ENCODE results near the gene NHERF1.

The NHERF1 gene

DNA sequence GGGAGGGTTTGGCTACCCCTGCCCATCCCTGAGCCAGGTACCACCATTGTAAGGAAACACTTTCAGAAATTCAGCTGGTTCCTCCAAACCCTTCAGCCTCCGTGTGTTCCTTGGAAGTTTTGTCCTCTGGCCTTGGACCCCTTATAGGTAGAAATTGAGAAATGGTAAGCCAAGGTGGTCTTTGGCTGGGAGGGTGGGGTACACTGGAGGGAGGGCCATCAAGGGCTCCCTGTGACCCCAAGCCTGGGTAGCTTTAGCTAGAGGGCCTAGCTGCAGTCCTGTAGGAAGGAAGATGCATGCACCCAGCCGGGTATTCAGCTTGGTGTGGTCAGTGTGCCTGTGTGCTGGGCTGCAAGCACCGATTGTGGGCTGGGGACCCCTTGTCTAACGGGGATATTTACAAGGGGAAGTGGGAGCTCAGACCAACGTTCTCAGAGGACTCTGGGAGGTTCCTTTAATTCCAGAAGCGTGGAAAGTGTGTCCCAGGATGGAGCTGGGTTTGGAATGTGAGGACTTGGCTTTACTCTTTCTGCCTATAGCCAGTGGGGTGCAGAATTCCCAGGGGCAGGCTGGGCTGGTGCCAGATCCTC lies 20.9 kb downstream of the NHERF1 start:
- Histone ChIP-seq H3K79me2 (ENCODE audit: insufficient read depth, low read length) (no peaks in the 10 kb centered on the region), H3K9me2 (ENCODE audit: low read depth, low read length) (no peaks in the 10 kb centered on the region), H3K4me3 (ENCODE audit: low read depth, low read length, poor library complexity, severe bottlenecking) (no peak overlapping the region), H3K27me3 (ENCODE audit: insufficient read depth, low read length) (no peaks in the 10 kb centered on the region), H3K4me2 (ENCODE audit: low read length) (no peak overlapping the region), H4K20me1 (ENCODE audit: insufficient read depth, low read length) (no peaks in the 10 kb centered on the region), H3K36me3 (ENCODE audit: insufficient read depth, low read length) (peaks cover 55% of the 10 kb centered on the region), H3K27ac (ENCODE audit: low read depth, low read length, poor library complexity, severe bottlenecking) (no peak overlapping the region), H3F3A (ENCODE audit: insufficient read depth, low read length) (no peaks in the 10 kb centered on the region), H3K4me1 (ENCODE audit: insufficient read depth, low read length, severe bottlenecking) (no peaks in the 10 kb centered on the region), H3K9ac (ENCODE audit: low read length) (no peak overlapping the region), H2AFZ (ENCODE audit: low read length) (no peak overlapping the region), H3K9me3 (ENCODE audit: low read length) (no peaks in the 10 kb centered on the region)
- TF ChIP-seq EZH2 (IDR thresholded peaks at IDR 0.05; ENCODE audit: borderline replicate concordance, low read length) = no peak
- TF ChIP-seq CTCF (IDR thresholded peaks at IDR 0.05; ENCODE audit: low read length) = no peak

GRCh38 chr17:74769856-74770497 lies 21.5 kb downstream of the NHERF1 start:
- no peak overlapping the region for H3K27ac ChIP-seq (ENCODE audit: low read depth, low read length, poor library complexity, severe bottlenecking)
- H3K36me3 ChIP-seq (ENCODE audit: insufficient read depth, low read length) = peaks cover 55% of the 10 kb centered on the region
- no peak overlapping the region for H3K4me3 ChIP-seq (ENCODE audit: low read depth, low read length, poor library complexity, severe bottlenecking)
- H4K20me1 ChIP-seq (ENCODE audit: insufficient read depth, low read length) = no peaks in the 10 kb centered on the region
- H3K4me1 ChIP-seq (ENCODE audit: insufficient read depth, low read length, severe bottlenecking) = peaks cover 1% of the 10 kb centered on the region
- TF ChIP-seq EZH2 (IDR thresholded peaks at IDR 0.05; ENCODE audit: borderline replicate concordance, low read length) (no peak), CTCF (IDR thresholded peaks at IDR 0.05; ENCODE audit: low read length) (no peak)
- no peaks in the 10 kb centered on the region for H3K9me2 ChIP-seq (ENCODE audit: low read depth, low read length)
- no peaks in the 10 kb centered on the region for H3K27me3 ChIP-seq (ENCODE audit: insufficient read depth, low read length)
- H3K9me3 ChIP-seq (ENCODE audit: low read length) = no peaks in the 10 kb centered on the region
- no peaks in the 10 kb centered on the region for H3F3A ChIP-seq (ENCODE audit: insufficient read depth, low read length)
- no peak overlapping the region for H2AFZ ChIP-seq (ENCODE audit: low read length)
- 0 out of 2 replicates have a peak, but pooled peaks cover under 1% of the 10 kb centered on the region for H3K79me2 ChIP-seq (ENCODE audit: insufficient read depth, low read length)
- H3K9ac ChIP-seq (ENCODE audit: low read length) = no peak overlapping the region
- H3K4me2 ChIP-seq (ENCODE audit: low read length) = no peak overlapping the region

DNA sequence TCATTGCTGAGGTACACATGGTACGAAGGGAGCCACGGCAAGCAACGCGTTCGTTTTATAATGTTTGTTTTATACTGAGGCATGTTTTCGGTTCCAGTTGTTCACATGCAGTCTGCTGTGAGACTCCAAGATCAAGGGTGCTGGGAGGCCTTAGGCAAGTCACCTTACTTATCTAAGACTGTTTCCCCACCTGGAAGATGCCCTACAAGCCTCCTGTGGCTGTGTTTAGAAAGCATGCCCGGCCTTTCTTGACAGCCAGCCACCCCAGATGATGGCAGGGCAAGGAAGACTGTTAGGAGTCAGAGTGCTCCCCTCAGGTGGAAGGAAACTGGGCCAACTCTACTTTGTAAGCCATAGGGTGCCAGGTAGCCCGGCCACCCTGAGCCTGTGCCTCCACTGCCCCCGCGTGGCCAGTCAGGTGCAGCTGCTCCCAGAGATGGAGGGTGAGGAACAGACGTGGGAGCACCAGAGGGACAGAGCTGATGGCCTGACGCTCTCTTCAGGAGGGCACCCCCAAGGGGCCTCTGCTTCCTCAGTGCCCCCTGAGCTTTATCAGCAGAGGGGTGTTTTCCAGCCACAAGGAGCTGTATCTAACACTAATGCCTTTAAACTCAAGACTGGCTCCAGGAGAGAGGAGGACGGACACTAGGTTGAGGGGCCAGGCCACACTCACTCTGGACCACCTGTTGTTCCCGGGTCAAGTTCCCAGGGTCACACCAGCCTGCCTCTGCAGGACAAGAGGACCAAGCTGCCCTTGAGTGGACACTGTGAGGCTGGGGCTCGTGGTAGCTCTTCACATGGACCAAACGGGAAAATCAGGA lies 22.3 kb downstream of the NHERF1 start:
- Histone ChIP-seq H3K79me2 (ENCODE audit: insufficient read depth, low read length) (peaks cover 7% of the 10 kb centered on the region; the same call in 1 of the 2 replicates), H3K27me3 (ENCODE audit: insufficient read depth, low read length) (no peaks in the 10 kb centered on the region), H3K4me3 (ENCODE audit: low read depth, low read length, poor library complexity, severe bottlenecking) (no peak overlapping the region), H4K20me1 (ENCODE audit: insufficient read depth, low read length) (no peaks in the 10 kb centered on the region), H3K9me2 (ENCODE audit: low read depth, low read length) (no peaks in the 10 kb centered on the region), H3K9ac (ENCODE audit: low read length) (no peak overlapping the region), H3K4me1 (ENCODE audit: insufficient read depth, low read length, severe bottlenecking) (peaks cover 8% of the 10 kb centered on the region), H3K27ac (ENCODE audit: low read depth, low read length, poor library complexity, severe bottlenecking) (no peak overlapping the region), H3F3A (ENCODE audit: insufficient read depth, low read length) (no peaks in the 10 kb centered on the region), H3K4me2 (ENCODE audit: low read length) (no peak overlapping the region), H3K9me3 (ENCODE audit: low read length) (no peaks in the 10 kb centered on the region), H2AFZ (ENCODE audit: low read length) (no peak overlapping the region), H3K36me3 (ENCODE audit: insufficient read depth, low read length) (peaks cover 55% of the 10 kb centered on the region)
- TF ChIP-seq EZH2 (IDR thresholded peaks at IDR 0.05; ENCODE audit: borderline replicate concordance, low read length) (no peak), CTCF (IDR thresholded peaks at IDR 0.05; ENCODE audit: low read length) (peak; percentile 77)

All from OCI-LY1 (cell line).